Measurements from ENCODE around the gene TBX6. TPM values are rescaled to one million over a fixed set of nuclear protein-coding genes. Genes with fewer than 3 reads are reported as not detected.

TBX6 gene
- total and polyA plus RNA-seq, 3 experiments from 2014 or later = 0.71 to 0.83 TPM; not detected in 1

- H3K4me3 ChIP-seq (ENCODE audit: low read length) = no peak overlapping the region
- peaks cover 12 to 21% (median 12%) of the 10 kb centered on the region in 3 donors for H3K4me1 Mint-ChIP-seq
- CTCF ChIA-PET = interaction anchor here (0.9 to 4.6 kb wide), 11 partner anchors 11 to 297 kb away, joined by 3 to 22 read pairs (median 4); partner anchors contain the start of genes ALDOA, CORO1A and TBX6
- no peak overlapping the region for H3K27ac Mint-ChIP-seq
- H3K27me3 Mint-ChIP-seq = no peaks in the 10 kb centered on the region
- no peaks in the 10 kb centered on the region for H3K9me3 Mint-ChIP-seq
- peaks cover 3 to 57% (median 4%) of the 10 kb centered on the region in 3 donors for H3K36me3 Mint-ChIP-seq
- no peak overlapping the region for H3K27ac ChIP-seq (ENCODE audit: low read depth, low read length)
- peaks cover 19% of the 10 kb centered on the region for H3K4me1 ChIP-seq (ENCODE audit: insufficient read depth, low read length)
- H3K4me3 Mint-ChIP-seq = no peak overlapping the region
- POLR2A ChIA-PET = interaction anchor here (0.6 kb wide), 2 partner anchors 13 to 17 kb away, joined by 3 to 4 read pairs; partner anchors contain the start of gene YPEL3
- H3K9me3 ChIP-seq (ENCODE audit: low read length) = no peaks in the 10 kb centered on the region
- H3K27me3 ChIP-seq (ENCODE audit: insufficient read depth, low read length, poor library complexity, severe bottlenecking) = no peaks in the 10 kb centered on the region
- DNase-seq = peak in 4 of 5 donors; percentile 25 to 65 (median 36)
- H3K36me3 ChIP-seq (ENCODE audit: insufficient read depth, low read length) = no peaks in the 10 kb centered on the region
Observed at GRCh38 chr16:30112197-30113030, 20.7 kb upstream of the TBX6 start.

- Mint-ChIP-seq H3K27me3 (no peaks in the 10 kb centered on the region), H3K27ac (peak overlapping the region in 1 of 8 donors; percentile 92), H3K36me3 (peaks cover 3 to 50% (median 4%) of the 10 kb centered on the region in 3 donors), H3K4me3 (no peak overlapping the region), H3K9me3 (no peaks in the 10 kb centered on the region), H3K4me1 (peaks cover 12 to 21% (median 12%) of the 10 kb centered on the region in 3 donors)
- Histone ChIP-seq H3K4me3 (ENCODE audit: low read length) (no peak overlapping the region), H3K27me3 (ENCODE audit: insufficient read depth, low read length, poor library complexity, severe bottlenecking) (no peaks in the 10 kb centered on the region), H3K9me3 (ENCODE audit: low read length) (no peaks in the 10 kb centered on the region), H3K36me3 (ENCODE audit: insufficient read depth, low read length) (no peaks in the 10 kb centered on the region), H3K4me1 (ENCODE audit: insufficient read depth, low read length) (peaks cover 16% of the 10 kb centered on the region), H3K27ac (ENCODE audit: low read depth, low read length) (no peak overlapping the region)
- POLR2A ChIA-PET = no interaction called here
- no peak for DNase-seq
- CTCF ChIA-PET = interaction anchor here (1.4 to 4.6 kb wide), 2 partner anchors 18 to 299 kb away, joined by 4 to 22 read pairs; partner anchors contain the start of gene TBX6
Observed at GRCh38 chr16:30110661-30111060, 18.9 kb upstream of the TBX6 start.

GRCh38 chr16:30108059-30108850 is 16.5 kb upstream of the TBX6 start:
- Mint-ChIP-seq H3K4me1 (peaks cover 0 to 5% (median 1%) of the 10 kb centered on the region in 3 donors), H3K27ac (no peak overlapping the region), H3K9me3 (no peaks in the 10 kb centered on the region), H3K36me3 (peaks cover 9 to 51% (median 9%) of the 10 kb centered on the region in 3 donors), H3K27me3 (no peaks in the 10 kb centered on the region), H3K4me3 (no peak overlapping the region)
- ChIA-PET CTCF (no interaction called here), POLR2A (no interaction called here)
- no peaks in the 10 kb centered on the region for H3K36me3 ChIP-seq (ENCODE audit: insufficient read depth, low read length)
- H3K27me3 ChIP-seq (ENCODE audit: insufficient read depth, low read length, poor library complexity, severe bottlenecking) = no peaks in the 10 kb centered on the region
- no peak for DNase-seq
- H3K9me3 ChIP-seq (ENCODE audit: low read length) = no peaks in the 10 kb centered on the region
- peaks cover 4% of the 10 kb centered on the region for H3K4me1 ChIP-seq (ENCODE audit: insufficient read depth, low read length)
- no peak overlapping the region for H3K27ac ChIP-seq (ENCODE audit: low read depth, low read length)
- no peak overlapping the region for H3K4me3 ChIP-seq (ENCODE audit: low read length)

GRCh38 chr16:30104492-30104891 is 12.8 kb upstream of the TBX6 start:
- H3K27ac Mint-ChIP-seq = no peak overlapping the region
- Histone ChIP-seq H3K27ac (ENCODE audit: low read depth, low read length) (no peak overlapping the region), H3K4me1 (ENCODE audit: insufficient read depth, low read length) (no peaks in the 10 kb centered on the region), H3K4me3 (ENCODE audit: low read length) (no peak overlapping the region), H3K36me3 (ENCODE audit: insufficient read depth, low read length) (no peaks in the 10 kb centered on the region), H3K27me3 (ENCODE audit: insufficient read depth, low read length, poor library complexity, severe bottlenecking) (no peaks in the 10 kb centered on the region), H3K9me3 (ENCODE audit: low read length) (no peaks in the 10 kb centered on the region)
- no peak for DNase-seq
- H3K9me3 Mint-ChIP-seq = no peaks in the 10 kb centered on the region
- ChIA-PET POLR2A (no interaction called here), CTCF (interaction anchor here (2.1 kb wide), 1 partner anchor 11 kb away, joined by 6 read pairs; no protein-coding TSS in a partner anchor)
- H3K4me1 Mint-ChIP-seq = no peaks in the 10 kb centered on the region
- no peaks in the 10 kb centered on the region for H3K27me3 Mint-ChIP-seq
- peaks cover 5 to 30% (median 6%) of the 10 kb centered on the region in 3 donors for H3K36me3 Mint-ChIP-seq
- no peak overlapping the region for H3K4me3 Mint-ChIP-seq

GRCh38 chr16:30104090-30104489 is 12.4 kb upstream of the TBX6 start:
- H3K27ac Mint-ChIP-seq = peak overlapping the region in 2 of 8 donors; percentile 1 to 39
- H3K4me1 ChIP-seq (ENCODE audit: insufficient read depth, low read length) = no peaks in the 10 kb centered on the region
- ChIA-PET POLR2A (interaction anchor here (0.7 kb wide), 1 partner anchor 11 kb away, joined by 4 read pairs; no protein-coding TSS in a partner anchor), CTCF (interaction anchor here (0.9 to 2.1 kb wide), 2 partner anchors 11 to 12 kb away, joined by 3 to 6 read pairs; no protein-coding TSS in a partner anchor)
- no peak for DNase-seq
- H3K4me1 Mint-ChIP-seq = no peaks in the 10 kb centered on the region
- no peaks in the 10 kb centered on the region for H3K9me3 ChIP-seq (ENCODE audit: low read length)
- H3K27me3 ChIP-seq (ENCODE audit: insufficient read depth, low read length, poor library complexity, severe bottlenecking) = no peaks in the 10 kb centered on the region
- H3K36me3 ChIP-seq (ENCODE audit: insufficient read depth, low read length) = no peaks in the 10 kb centered on the region
- H3K36me3 Mint-ChIP-seq = peaks cover 5 to 30% (median 6%) of the 10 kb centered on the region in 3 donors
- H3K4me3 Mint-ChIP-seq = no peak overlapping the region
- H3K4me3 ChIP-seq (ENCODE audit: low read length) = no peak overlapping the region
- H3K27me3 Mint-ChIP-seq = no peaks in the 10 kb centered on the region
- H3K27ac ChIP-seq (ENCODE audit: low read depth, low read length) = no peak overlapping the region
- H3K9me3 Mint-ChIP-seq = no peaks in the 10 kb centered on the region

- Mint-ChIP-seq H3K27ac (peak overlapping the region; percentile 83 to 96 (median 92)), H3K27me3 (no peaks in the 10 kb centered on the region), H3K9me3 (peaks cover 14 to 27% (median 22%) of the 10 kb centered on the region in 5 donors), H3K36me3 (peaks cover 8 to 33% (median 29%) of the 10 kb centered on the region in 3 donors), H3K4me3 (peak overlapping the region; percentile 71 to 90 (median 78)), H3K4me1 (peaks cover 26 to 35% (median 29%) of the 10 kb centered on the region in 3 donors)
- Histone ChIP-seq H3K27ac (ENCODE audit: low read depth, low read length) (peak overlapping the region; percentile 76), H3K4me3 (ENCODE audit: low read length) (peak overlapping the region; percentile 59), H3K4me1 (ENCODE audit: insufficient read depth, low read length) (peaks cover 39% of the 10 kb centered on the region), H3K27me3 (ENCODE audit: insufficient read depth, low read length, poor library complexity, severe bottlenecking) (no peaks in the 10 kb centered on the region), H3K9me3 (ENCODE audit: low read length) (peaks cover 25% of the 10 kb centered on the region), H3K36me3 (ENCODE audit: insufficient read depth, low read length) (peaks cover 12% of the 10 kb centered on the region)
- ChIA-PET POLR2A (interaction anchor here (0.7 to 7.8 kb wide), 6 partner anchors 20 to 274 kb away, joined by 3 to 89 read pairs (median 4); partner anchors contain the start of genes ALDOA, CORO1A and PPP4C), CTCF (interaction anchor here (1.5 kb wide), 1 partner anchor 90 kb away, joined by 4 read pairs; no protein-coding TSS in a partner anchor)
- peak in 2 of 5 donors; percentile 23 to 46 for DNase-seq
Observed at GRCh38 chr16:30096862-30097563, 5.3 kb upstream of the TBX6 start.
